Measurements from ENCODE around the gene KATNBL1. TPM values are rescaled to one million over a fixed set of nuclear protein-coding genes. Genes with fewer than 3 reads are reported as not detected.

The KATNBL1 gene
- total and polyA plus RNA-seq, 10 donors = 18.4 to 86.3 (median 43.5) TPM

GRCh38 chr15:34147371-34148140 is 62.3 kb downstream of the KATNBL1 start:
- Histone ChIP-seq H3K4me1 (no peaks in the 10 kb centered on the region), H3K9me3 (no peaks in the 10 kb centered on the region), H3K27me3 (replicated peaks in 1 of 7) (no peaks in the 10 kb centered on the region), H3K4me3 (no peak overlapping the region), H3K27ac (no peak overlapping the region), H3K36me3 (peaks cover 0 to 100% (median 47%) of the 10 kb centered on the region in 6 donors)
- DNase-seq = no peak
- intact Hi-C loops (cut with DNase I; ENCODE audit: low total_unique reads) = no loop called here
- TF ChIP-seq POLR2A (IDR thresholded peaks at IDR 0.05) (no peak), POLR2AphosphoS5 (IDR thresholded peaks at IDR 0.05) (no peak), CTCF (IDR thresholded peaks at IDR 0.05 in 8 of 11, conservative IDR thresholded peaks at IDR 0.05 in 3 of 11) (no peak)
- WGBS, 5 donors = 63 to 78% (median 67%) methylated on average over 6 of the region's 6 CpGs

DNA sequence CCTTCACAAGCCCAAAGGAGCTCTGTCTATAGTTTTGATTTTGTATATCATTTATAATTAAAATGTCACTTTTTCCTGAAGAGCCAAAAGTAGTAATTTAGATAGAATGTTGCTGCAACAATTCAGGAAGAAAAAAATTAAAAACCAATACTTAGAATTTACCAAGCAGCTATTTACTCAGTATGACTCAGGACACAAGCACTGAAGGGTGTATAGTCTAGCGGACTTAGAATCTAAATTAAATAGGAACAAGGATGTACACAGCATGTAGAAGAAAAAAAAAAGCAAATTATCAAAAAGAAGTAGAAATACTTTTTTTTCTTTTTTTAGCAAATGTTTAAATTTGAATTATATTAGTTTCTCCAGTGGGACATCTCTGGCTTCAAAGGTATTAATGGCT is 76.4 kb downstream of the KATNBL1 start:
- Histone ChIP-seq H3K27me3 (replicated peaks in 1 of 7) (no peaks in the 10 kb centered on the region), H3K27ac (no peak overlapping the region), H3K36me3 (peaks cover 0 to 16% (median 0%) of the 10 kb centered on the region in 6 donors), H3K4me1 (no peaks in the 10 kb centered on the region), H3K9me3 (no peaks in the 10 kb centered on the region), H3K4me3 (no peak overlapping the region)
- no peak for DNase-seq
- intact Hi-C loops (cut with DNase I; ENCODE audit: low total_unique reads) = no loop called here
- TF ChIP-seq POLR2A (IDR thresholded peaks at IDR 0.05) = no peak
- TF ChIP-seq CTCF (IDR thresholded peaks at IDR 0.05 in 8 of 11, conservative IDR thresholded peaks at IDR 0.05 in 3 of 11) = no peak
- no peak for TF ChIP-seq POLR2AphosphoS5 (IDR thresholded peaks at IDR 0.05)
- WGBS, 5 donors = 91 to 98% (median 98%) methylated on average over 1 of the region's 1 CpG

- peaks cover 0 to 9% (median 0%) of the 10 kb centered on the region in 6 donors for H3K36me3 ChIP-seq
- 95 to 100% (median 96%) methylated on average over 1 of the region's 1 CpG for WGBS, 5 donors
- no peak for DNase-seq
- no peak overlapping the region for H3K4me3 ChIP-seq
- H3K27me3 ChIP-seq (replicated peaks in 1 of 7) = no peaks in the 10 kb centered on the region
- H3K27ac ChIP-seq = no peak overlapping the region
- intact Hi-C loops (cut with DNase I; ENCODE audit: low total_unique reads) = no loop called here
- H3K4me1 ChIP-seq = no peaks in the 10 kb centered on the region
- TF ChIP-seq POLR2AphosphoS5 (IDR thresholded peaks at IDR 0.05) (no peak), POLR2A (IDR thresholded peaks at IDR 0.05) (no peak), CTCF (IDR thresholded peaks at IDR 0.05 in 8 of 11, conservative IDR thresholded peaks at IDR 0.05 in 3 of 11) (no peak)
- no peaks in the 10 kb centered on the region for H3K9me3 ChIP-seq
Measured at GRCh38 chr15:34132881-34133280, 77.0 kb downstream of the KATNBL1 start.

GRCh38 chr15:34128898-34129297 is 81.0 kb downstream of the KATNBL1 start:
- no peak overlapping the region for H3K4me3 ChIP-seq
- intact Hi-C loops (cut with DNase I; ENCODE audit: low total_unique reads) = no loop called here
- no peaks in the 10 kb centered on the region for H3K4me1 ChIP-seq
- H3K9me3 ChIP-seq = no peaks in the 10 kb centered on the region
- H3K36me3 ChIP-seq = no peaks in the 10 kb centered on the region
- 47 to 50% (median 50%) methylated on average over 2 of the region's 2 CpGs for WGBS, 5 donors
- TF ChIP-seq POLR2AphosphoS5 (IDR thresholded peaks at IDR 0.05) (no peak), CTCF (IDR thresholded peaks at IDR 0.05 in 8 of 11, conservative IDR thresholded peaks at IDR 0.05 in 3 of 11) (no peak), POLR2A (IDR thresholded peaks at IDR 0.05) (no peak)
- H3K27me3 ChIP-seq (replicated peaks in 1 of 7) = no peaks in the 10 kb centered on the region
- H3K27ac ChIP-seq = no peak overlapping the region
- DNase-seq = no peak

Data from spleen (tissue), 11 donors.